ENCODE data around the gene CASP1.
A peak's percentile ranks its signal among the peaks of the same experiment; 100 is the strongest.
"Not testable (repeated sequence)": the region's sequence is repeated elsewhere in the genome, so short reads cannot be mapped to it uniquely, and the experiment has no call there.

Gene CASP1

DNA sequence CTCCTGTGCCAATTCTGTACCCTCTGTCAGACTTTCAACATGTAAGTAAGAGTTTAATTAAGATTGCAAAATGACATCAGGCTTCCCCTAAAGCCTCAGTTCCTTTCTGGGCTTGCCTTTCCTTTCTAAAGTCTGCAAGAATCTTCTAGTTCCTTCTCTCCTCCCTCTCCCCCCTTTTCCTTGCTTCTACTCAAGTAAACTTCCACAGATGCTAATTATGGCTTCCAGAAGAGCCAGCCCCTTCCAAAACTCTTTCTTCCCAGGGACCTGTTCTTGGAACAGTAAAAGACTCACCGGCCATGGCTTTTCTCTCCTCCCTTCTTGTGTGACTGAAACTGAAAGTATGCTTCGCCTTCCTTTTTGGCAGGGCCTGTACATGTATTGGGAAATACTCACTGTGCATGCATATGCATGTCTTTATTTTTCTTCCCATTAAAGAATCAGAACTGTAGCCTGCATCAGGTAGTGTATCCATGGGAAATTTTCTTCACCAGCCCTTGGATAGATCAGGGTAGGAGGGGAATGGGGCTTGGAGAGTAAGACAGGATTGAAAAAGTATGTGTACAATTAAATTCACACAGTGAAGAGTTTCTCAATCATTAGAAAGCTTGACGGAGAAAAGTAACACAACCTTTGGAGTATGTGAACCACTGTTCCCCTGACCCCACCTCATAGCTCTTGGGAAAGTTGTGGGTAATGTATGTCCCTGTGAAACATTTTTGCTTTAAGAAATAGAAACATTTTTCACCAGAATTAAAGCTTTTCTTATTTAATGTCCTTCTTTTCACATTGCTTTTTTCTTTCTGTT, at the start of gene CASP1:
Gene CASP1, minus strand, starts transcription at position 332 of the 808 bp plus-strand sequence. Its CDS starts 31 bp downstream, at position 301.
- peak; percentile 82 to 83 for DNase-seq

- no peak for DNase-seq
Measured at GRCh38 chr11:105081412-105082150, 46.6 kb upstream of the CASP1 start.

DNA sequence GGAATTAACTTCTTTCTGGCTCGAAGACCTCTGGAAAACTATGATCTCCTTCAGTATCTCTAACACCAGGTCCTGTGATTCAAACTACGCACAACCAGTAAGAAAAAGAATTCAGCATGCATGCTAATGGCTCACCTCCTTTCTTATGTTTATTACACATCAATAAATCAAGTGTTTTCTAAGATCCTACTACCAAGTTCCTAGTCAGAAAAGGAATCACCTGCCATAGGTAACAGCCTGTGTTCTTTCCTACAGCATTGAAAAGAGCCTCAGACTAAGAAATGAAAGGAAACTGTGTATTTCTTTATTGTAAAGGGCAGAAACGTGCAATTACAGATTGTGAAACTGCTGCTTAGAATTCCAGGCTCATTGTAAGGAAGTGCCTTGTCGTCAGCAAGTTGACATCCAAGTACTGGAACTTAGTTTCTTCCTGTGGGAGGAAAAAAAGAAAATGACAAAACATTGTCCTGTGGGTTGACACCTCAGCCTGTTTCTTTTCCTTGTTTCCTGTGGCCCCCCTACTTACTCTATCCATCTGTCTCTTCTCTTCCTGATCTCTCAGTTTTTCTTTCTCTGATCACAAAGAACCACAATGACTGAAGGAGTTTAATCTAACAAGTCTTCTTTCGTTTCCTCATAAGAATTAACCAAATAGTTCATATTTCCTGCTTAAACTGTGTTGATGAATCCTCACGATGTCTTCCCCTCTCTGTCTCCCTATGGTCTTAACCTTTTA, 45.4 kb upstream of the CASP1 start:
- DNase-seq, result not testable (repeated sequence)

DNA sequence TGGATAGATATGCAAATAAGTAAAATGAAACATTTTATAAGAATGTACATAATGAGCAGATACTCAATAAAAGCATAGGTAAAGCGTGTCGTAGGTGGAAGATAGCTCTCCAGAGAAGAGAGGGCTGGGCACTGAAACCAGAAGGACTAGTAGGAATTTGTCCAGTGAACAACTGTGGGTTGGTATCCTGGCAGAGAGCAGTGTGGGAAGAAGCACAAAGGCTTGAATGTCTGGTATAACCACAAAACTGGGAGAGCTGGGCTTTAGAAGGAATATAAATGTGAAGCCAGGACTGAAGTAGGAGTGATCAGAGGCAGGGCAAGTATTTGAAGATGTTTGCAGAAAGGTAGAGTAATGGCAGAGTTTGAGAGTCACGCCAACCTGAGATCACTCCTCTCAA, 43.3 kb upstream of the CASP1 start:
- DNase-seq, result no peak

DNA sequence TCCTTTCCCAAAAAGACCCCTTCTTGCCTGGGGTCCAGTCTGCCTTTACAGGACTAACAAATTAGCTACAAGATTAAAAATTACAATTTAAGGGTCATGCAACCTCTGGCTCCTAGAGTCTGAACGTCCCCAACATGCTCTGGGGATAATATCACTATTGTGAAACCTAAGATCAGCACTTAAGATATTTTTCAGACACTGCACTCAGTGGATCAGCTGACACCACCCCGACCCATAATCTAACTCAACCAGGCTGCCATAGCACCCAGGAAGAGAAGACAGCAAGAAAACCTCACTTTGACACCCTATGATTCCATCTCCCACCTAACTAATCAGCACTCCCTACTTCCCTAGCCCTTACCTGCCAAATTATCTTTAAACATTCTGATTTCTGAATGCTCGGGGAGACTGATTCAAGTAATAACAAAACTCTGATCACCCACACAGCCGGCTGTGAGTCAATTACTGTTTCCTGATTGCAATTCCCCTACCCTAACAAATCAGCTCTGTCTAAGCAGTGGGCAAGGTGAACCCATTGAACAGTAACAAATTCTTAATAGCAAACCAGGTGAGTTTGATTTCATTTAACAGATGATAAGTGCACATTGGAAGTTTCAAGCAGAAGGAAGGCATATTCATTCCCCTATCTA, 42.3 kb upstream of the CASP1 start:
- not testable (repeated sequence) for DNase-seq

DNA sequence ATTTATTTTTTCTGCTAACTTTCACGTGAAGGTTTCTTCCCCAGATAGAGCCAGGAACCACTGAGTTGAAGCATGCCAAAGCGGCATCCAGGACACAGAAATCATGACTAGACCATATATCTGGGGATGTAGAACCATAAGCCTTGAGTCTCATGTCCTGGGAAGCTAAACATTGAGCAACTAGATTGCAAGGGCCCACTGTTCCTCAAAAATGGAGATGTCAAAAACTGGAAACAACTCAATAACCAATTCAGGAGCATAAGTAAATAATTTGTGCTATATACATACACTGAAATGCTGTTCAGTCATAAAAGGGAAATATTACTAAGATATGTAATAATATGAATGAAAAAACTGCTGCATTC, 39.2 kb upstream of the CASP1 start:
- DNase-seq, result peak; percentile 34 to 39

- peak; percentile 17 to 23 for DNase-seq
Measured at GRCh38 chr11:105073456-105074165, 38.7 kb upstream of the CASP1 start.

DNA sequence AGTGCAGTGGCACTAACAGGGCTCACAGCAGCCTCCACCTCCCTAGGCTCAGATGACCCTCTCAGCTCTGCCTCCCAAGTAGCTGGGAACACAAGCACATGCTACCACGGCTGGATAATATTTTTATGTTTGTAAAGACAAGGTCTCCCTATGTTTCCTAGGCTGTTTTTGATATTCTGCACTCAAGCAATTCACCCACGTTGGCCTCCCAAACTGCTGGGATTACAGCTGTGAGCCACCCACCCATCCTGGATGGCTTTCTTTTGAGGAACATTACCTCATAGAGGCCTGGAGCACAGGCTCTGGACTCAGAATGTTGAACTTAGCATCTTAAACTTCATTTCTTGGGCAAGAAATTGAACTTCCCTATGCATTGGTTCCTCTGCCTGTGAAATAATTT, 37.1 kb upstream of the CASP1 start:
- DNase-seq, result peak in 1 of 2 donors; percentile 60

GRCh38 chr11:105071089-105071732, 36.3 kb upstream of the CASP1 start:
- peak; percentile 48 to 56 for DNase-seq

DNA sequence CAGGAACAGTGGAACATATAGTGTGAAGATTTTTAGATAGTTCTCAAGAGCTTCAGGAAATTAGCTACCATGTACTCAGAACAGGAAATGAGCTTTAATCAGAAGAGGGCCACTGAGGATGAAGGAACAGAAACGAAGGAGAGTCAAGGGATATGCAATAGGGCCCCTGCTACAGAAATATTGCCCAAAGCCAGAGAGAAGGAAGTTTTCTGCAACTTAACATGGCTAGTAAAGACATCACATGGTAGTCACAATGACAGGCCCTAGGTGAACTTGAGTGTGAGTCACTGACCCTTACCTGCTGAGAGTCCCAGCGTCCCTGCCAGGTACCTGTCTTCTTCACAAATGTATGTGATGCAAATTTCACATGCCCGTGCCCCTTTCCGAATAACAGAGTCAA, 35.4 kb upstream of the CASP1 start:
- DNase-seq, result peak; percentile 37 to 55

DNA sequence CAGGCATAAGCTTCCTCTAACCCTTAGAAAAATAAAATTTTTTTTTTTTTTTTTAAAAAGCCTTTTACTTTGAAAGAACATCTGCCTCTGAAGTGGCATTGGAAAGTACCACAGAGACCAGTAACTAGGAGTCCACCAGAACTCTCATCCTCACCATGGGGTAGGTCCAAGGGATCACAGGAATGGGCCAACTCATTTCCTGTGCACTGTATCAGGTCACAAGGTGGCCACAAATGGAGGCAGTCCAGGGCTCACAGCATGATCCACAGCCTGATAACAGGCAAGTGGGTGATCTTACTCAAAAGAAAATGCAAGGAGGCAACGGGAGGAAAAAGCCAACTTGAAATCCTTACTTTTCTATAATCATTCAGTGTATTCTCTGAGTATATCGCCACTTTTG, 34.8 kb upstream of the CASP1 start:
- DNase-seq, result not testable (repeated sequence)

- not testable (repeated sequence) for DNase-seq
Measured at GRCh38 chr11:105063245-105063941, 28.4 kb upstream of the CASP1 start.

- DNase-seq, result no peak
Measured at GRCh38 chr11:105057432-105057831, 22.5 kb upstream of the CASP1 start.

- no peak for DNase-seq
Measured at GRCh38 chr11:105056446-105056845, 21.5 kb upstream of the CASP1 start.

DNA sequence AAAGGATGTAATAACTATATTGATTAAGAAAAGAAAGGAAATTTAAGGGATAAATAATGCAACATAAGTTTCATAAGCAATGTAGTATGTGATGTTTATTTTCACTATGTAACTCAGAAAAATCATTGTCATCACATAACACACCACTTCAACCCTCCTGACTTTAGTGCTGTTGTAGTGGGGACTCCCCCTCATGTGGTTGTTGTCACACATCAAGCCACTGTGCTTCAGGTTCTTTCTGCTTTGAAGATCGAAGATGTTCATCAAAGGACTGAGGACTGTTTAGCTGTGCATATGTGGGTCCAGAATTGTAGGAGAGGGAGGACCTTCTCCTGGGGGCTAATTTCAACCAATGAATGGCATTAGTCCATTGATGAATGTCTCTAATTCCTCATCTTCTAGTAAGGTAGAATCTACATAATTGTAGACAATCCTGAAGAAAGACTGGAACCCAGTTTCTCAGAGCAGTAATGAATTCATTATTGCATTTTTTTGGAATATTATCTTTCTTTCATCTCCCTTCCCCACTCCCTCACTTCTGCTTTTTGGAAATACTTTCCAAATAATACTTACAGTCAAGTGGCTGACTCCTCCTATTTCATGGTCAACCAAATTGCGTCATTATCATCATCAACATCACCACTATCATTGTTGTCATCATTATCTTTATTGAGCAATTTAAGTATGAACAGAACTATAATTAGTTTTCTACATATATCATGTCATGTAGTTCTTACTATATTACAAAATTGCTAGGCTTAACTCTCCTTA, 20.0 kb upstream of the CASP1 start:
- DNase-seq, result peak in 1 of 2 donors; percentile 56

GRCh38 chr11:105052487-105052886, 17.5 kb upstream of the CASP1 start:
- no peak for DNase-seq

DNA sequence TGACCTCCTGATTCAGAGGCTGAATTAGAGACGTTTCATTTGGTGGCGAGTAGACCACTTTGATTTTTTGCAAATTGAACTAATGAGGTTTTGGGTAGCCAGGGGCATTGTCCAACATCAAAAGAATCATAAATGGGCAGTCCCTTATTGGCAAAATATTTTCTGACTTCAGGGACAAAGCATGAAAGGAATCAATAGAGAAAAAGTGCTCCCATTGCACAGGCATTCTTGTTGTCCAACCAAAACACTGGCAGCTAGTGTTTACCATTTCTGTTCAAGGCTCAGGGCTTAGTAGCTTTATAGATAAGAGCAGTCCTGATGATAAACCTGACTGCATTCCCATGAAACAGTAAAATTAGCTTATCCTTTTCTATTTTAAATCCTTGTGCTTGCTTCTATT, 16.6 kb upstream of the CASP1 start:
- DNase-seq, result no peak

GRCh38 chr11:105049481-105049880, 14.5 kb upstream of the CASP1 start:
- no peak for DNase-seq

GRCh38 chr11:105046898-105047579, 12.1 kb upstream of the CASP1 start:
- peak; percentile 49 to 76 for DNase-seq

Measured in inflammatory macrophage treated with lipopolysaccharide for 1 hour (primary cell).